Cortex of kidney (tissue), 1 donor: ENCODE data around the gene STAG3.

ENCODE experiments used
- DNase-seq: peaks from one replicate; lab custom pipeline; 2025; lab: John Stamatoyannopoulos, UW

Gene STAG3

GRCh38 chr7:100155553-100156317 is 22.0 kb upstream of the STAG3 start:
- DNase-seq = no peak

- no peak for DNase-seq
These were observed 21.2 kb upstream of the STAG3 start for GRCh38 chr7:100156331-100157068.

- no peak for DNase-seq
These were observed 20.7 kb upstream of the STAG3 start for GRCh38 chr7:100157069-100157333.

GRCh38 chr7:100157334-100158228 is 20.1 kb upstream of the STAG3 start:
- DNase-seq = no peak

- no peak for DNase-seq
These were observed 19.3 kb upstream of the STAG3 start, which contains the start of gene TRAPPC14 for GRCh38 chr7:100158229-100159098. Gene TRAPPC14 (minus strand): TSS chr7:100158723. CDS start chr7:100158499, 224 bp downstream.

- no peak for DNase-seq
These were observed 18.6 kb upstream of the STAG3 start for GRCh38 chr7:100159099-100159623.

- DNase-seq = no peak
These were observed 17.7 kb upstream of the STAG3 start for GRCh38 chr7:100160067-100160466.

GRCh38 chr7:100163006-100163531 is 14.6 kb upstream of the STAG3 start:
- no peak for DNase-seq

GRCh38 chr7:100163871-100164270 is 13.8 kb upstream of the STAG3 start:
- no peak for DNase-seq

GRCh38 chr7:100166317-100166940 is 11.3 kb upstream of the STAG3 start:
- no peak for DNase-seq

GRCh38 chr7:100166970-100167911 is 10.5 kb upstream of the STAG3 start:
- DNase-seq = no peak

- DNase-seq = no peak
These were observed 9.8 kb upstream of the STAG3 start for GRCh38 chr7:100167912-100168323.

- no peak for DNase-seq
These were observed 8.4 kb upstream of the STAG3 start for GRCh38 chr7:100169147-100169850.

- no peak for DNase-seq
These were observed 7.4 kb upstream of the STAG3 start for GRCh38 chr7:100170101-100170897.

- DNase-seq = no peak
These were observed 6.5 kb upstream of the STAG3 start for GRCh38 chr7:100171087-100171681.

- no peak for DNase-seq
These were observed 5.9 kb upstream of the STAG3 start for GRCh38 chr7:100171840-100172239.

- no peak for DNase-seq
These were observed 3.8 kb upstream of the STAG3 start for GRCh38 chr7:100173806-100174495.
